ENCODE measurements around the gene ARID1A. TPM values are rescaled to one million over a fixed set of nuclear protein-coding genes. Genes with fewer than 3 reads are reported as not detected.

ARID1A gene
- total and polyA plus RNA-seq, 2 donors (not counting 1 experiment from before 2014, with no cell fraction given): 12.9 to 16.0 TPM

DNA sequence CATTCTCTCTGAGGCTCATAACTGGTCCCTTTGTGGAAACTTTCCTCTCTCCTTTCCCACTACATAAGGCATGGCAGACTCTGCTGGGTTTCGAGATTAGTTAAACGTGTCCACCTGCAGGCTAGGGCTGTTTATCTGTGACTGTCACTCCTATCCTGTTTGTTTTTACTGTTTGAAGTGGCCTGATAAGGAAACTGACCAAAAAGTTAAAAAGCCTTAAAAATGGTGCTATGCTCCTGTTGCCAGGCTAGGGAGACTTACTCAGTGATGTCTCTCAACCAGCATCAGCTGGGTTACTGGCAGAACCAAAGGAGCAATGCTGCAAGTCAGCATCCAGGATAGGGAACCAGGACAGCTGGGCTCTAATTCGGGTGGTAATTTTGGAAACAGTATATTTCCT, 95.8 kb downstream of the ARID1A start:
- no peak for DNase-seq (ENCODE audit: low read depth in 2 of 2)
- Histone ChIP-seq H2AFZ (ENCODE audit: low read length) (no peak overlapping the region), H4K20me1 (ENCODE audit: control insufficient read depth, extremely low read depth, insufficient read depth, low read length) (no peaks in the 10 kb centered on the region), H3K4me3 (replicated peaks in 1 of 4; ENCODE audit: control extremely low read depth in 1 of 4, insufficient read depth in 1 of 4, low read depth in 3 of 4, low read length in 4 of 4) (no peak overlapping the region), H3K36me3 (ENCODE audit: control insufficient read depth, insufficient read depth, low read length) (peaks cover 5% of the 10 kb centered on the region), H3K79me2 (ENCODE audit: control insufficient read depth, insufficient read depth, low read length) (peaks cover 2% of the 10 kb centered on the region), H3K27me3 (ENCODE audit: control insufficient read depth, insufficient read depth, low read length) (no peaks in the 10 kb centered on the region), H3K4me1 (ENCODE audit: control insufficient read depth, extremely low read depth, insufficient read depth, low read length) (peaks cover 17% of the 10 kb centered on the region), H3K27ac (ENCODE audit: insufficient read depth, low read length) (no peak overlapping the region), H3K9ac (ENCODE audit: insufficient read depth, low read length) (no peak overlapping the region), H3K9me3 (ENCODE audit: control insufficient read depth, insufficient read depth, low read depth, low read length) (no peaks in the 10 kb centered on the region), H3K4me2 (ENCODE audit: extremely low read depth, insufficient read depth, low read length) (no peak overlapping the region)
- TF ChIP-seq, protein P1, sequence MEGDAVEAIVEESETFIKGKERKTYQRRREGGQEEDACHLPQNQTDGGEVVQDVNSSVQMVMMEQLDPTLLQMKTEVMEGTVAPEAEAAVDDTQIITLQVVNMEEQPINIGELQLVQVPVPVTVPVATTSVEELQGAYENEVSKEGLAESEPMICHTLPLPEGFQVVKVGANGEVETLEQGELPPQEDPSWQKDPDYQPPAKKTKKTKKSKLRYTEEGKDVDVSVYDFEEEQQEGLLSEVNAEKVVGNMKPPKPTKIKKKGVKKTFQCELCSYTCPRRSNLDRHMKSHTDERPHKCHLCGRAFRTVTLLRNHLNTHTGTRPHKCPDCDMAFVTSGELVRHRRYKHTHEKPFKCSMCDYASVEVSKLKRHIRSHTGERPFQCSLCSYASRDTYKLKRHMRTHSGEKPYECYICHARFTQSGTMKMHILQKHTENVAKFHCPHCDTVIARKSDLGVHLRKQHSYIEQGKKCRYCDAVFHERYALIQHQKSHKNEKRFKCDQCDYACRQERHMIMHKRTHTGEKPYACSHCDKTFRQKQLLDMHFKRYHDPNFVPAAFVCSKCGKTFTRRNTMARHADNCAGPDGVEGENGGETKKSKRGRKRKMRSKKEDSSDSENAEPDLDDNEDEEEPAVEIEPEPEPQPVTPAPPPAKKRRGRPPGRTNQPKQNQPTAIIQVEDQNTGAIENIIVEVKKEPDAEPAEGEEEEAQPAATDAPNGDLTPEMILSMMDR (conservative IDR thresholded peaks at IDR 0.05 in 1 of 2, IDR thresholded peaks at IDR 0.05 in 1 of 2; ENCODE audit: low read depth in 1 of 2, low read length in 2 of 2): no peak
- TF ChIP-seq EZH2 (IDR thresholded peaks at IDR 0.05; ENCODE audit: low read length, missing control alignments): no peak

DNA sequence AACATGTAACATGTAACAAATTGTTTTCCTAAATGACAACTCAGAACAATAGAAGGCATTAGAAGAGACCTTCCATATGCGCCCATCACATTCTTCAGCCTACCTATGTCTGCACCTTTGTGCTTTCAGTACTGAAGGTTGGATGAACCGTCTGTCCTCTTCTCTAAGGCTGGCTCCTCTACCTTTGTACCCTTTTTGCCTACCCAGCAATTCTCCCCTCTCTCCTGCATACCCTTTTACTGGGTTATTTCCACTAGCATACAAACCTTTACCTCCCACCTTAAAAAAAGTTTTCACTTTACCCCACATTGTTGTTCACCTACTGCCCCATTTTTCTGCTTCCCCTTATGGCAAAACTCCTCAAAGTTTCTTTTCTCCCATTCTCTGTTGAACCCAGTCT, 97.1 kb downstream of the ARID1A start:
- H3K79me2 ChIP-seq (ENCODE audit: control insufficient read depth, insufficient read depth, low read length): peaks cover 2% of the 10 kb centered on the region
- H3K4me1 ChIP-seq (ENCODE audit: control insufficient read depth, extremely low read depth, insufficient read depth, low read length): peaks cover 8% of the 10 kb centered on the region
- no peaks in the 10 kb centered on the region for H3K9me3 ChIP-seq (ENCODE audit: control insufficient read depth, insufficient read depth, low read depth, low read length)
- no peak overlapping the region for H3K4me3 ChIP-seq (replicated peaks in 1 of 4; ENCODE audit: control extremely low read depth in 1 of 4, insufficient read depth in 1 of 4, low read depth in 3 of 4, low read length in 4 of 4)
- no peaks in the 10 kb centered on the region for H4K20me1 ChIP-seq (ENCODE audit: control insufficient read depth, extremely low read depth, insufficient read depth, low read length)
- peaks cover 5% of the 10 kb centered on the region for H3K36me3 ChIP-seq (ENCODE audit: control insufficient read depth, insufficient read depth, low read length)
- no peak overlapping the region for H3K27ac ChIP-seq (ENCODE audit: insufficient read depth, low read length)
- H3K4me2 ChIP-seq (ENCODE audit: extremely low read depth, insufficient read depth, low read length): no peak overlapping the region
- TF ChIP-seq, protein P1 (conservative IDR thresholded peaks at IDR 0.05 in 1 of 2, IDR thresholded peaks at IDR 0.05 in 1 of 2; ENCODE audit: low read depth in 1 of 2, low read length in 2 of 2): no peak
- TF ChIP-seq EZH2 (IDR thresholded peaks at IDR 0.05; ENCODE audit: low read length, missing control alignments): no peak
- no peak overlapping the region for H3K9ac ChIP-seq (ENCODE audit: insufficient read depth, low read length)
- H2AFZ ChIP-seq (ENCODE audit: low read length): no peak overlapping the region
- no peak for DNase-seq (ENCODE audit: low read depth in 2 of 2)
- H3K27me3 ChIP-seq (ENCODE audit: control insufficient read depth, insufficient read depth, low read length): no peaks in the 10 kb centered on the region

- H4K20me1 ChIP-seq (ENCODE audit: control insufficient read depth, extremely low read depth, insufficient read depth, low read length): no peaks in the 10 kb centered on the region
- no peak overlapping the region for H3K9ac ChIP-seq (ENCODE audit: insufficient read depth, low read length)
- no peaks in the 10 kb centered on the region for H3K79me2 ChIP-seq (ENCODE audit: control insufficient read depth, insufficient read depth, low read length)
- H3K9me3 ChIP-seq (ENCODE audit: control insufficient read depth, insufficient read depth, low read depth, low read length): no peaks in the 10 kb centered on the region
- TF ChIP-seq, protein P1 (conservative IDR thresholded peaks at IDR 0.05 in 1 of 2, IDR thresholded peaks at IDR 0.05 in 1 of 2; ENCODE audit: low read depth in 1 of 2, low read length in 2 of 2): no peak
- TF ChIP-seq EZH2 (IDR thresholded peaks at IDR 0.05; ENCODE audit: low read length, missing control alignments): no peak
- H3K27me3 ChIP-seq (ENCODE audit: control insufficient read depth, insufficient read depth, low read length): no peaks in the 10 kb centered on the region
- DNase-seq (ENCODE audit: low read depth in 2 of 2): no peak
- no peak overlapping the region for H3K4me2 ChIP-seq (ENCODE audit: extremely low read depth, insufficient read depth, low read length)
- no peak overlapping the region for H2AFZ ChIP-seq (ENCODE audit: low read length)
- no peak overlapping the region for H3K4me3 ChIP-seq (replicated peaks in 1 of 4; ENCODE audit: control extremely low read depth in 1 of 4, insufficient read depth in 1 of 4, low read depth in 3 of 4, low read length in 4 of 4)
- H3K4me1 ChIP-seq (ENCODE audit: control insufficient read depth, extremely low read depth, insufficient read depth, low read length): peaks cover 8% of the 10 kb centered on the region
- peaks cover 5% of the 10 kb centered on the region for H3K36me3 ChIP-seq (ENCODE audit: control insufficient read depth, insufficient read depth, low read length)
- H3K27ac ChIP-seq (ENCODE audit: insufficient read depth, low read length): no peak overlapping the region
These were observed 98.6 kb downstream of the ARID1A start for GRCh38 chr1:26794391-26794790.
